ENCODE measurements around the gene PTGFRN.
"Not testable (repeated sequence)": the region's sequence is repeated elsewhere in the genome, so short reads cannot be mapped to it uniquely, and the experiment has no call there.

PTGFRN gene

GRCh38 chr1:116916533-116917445, 7.1 kb downstream of the PTGFRN start:
- no peak for DNase-seq (ENCODE audit: low read depth)

GRCh38 chr1:116918714-116919357, 9.1 kb downstream of the PTGFRN start:
- DNase-seq (ENCODE audit: low read depth) = no peak

GRCh38 chr1:116919802-116920201, 10.1 kb downstream of the PTGFRN start:
- no peak for DNase-seq (ENCODE audit: low read depth)

GRCh38 chr1:116920211-116920610, 10.5 kb downstream of the PTGFRN start:
- DNase-seq (ENCODE audit: low read depth) = no peak

- DNase-seq (ENCODE audit: low read depth) = no peak
Measured at GRCh38 chr1:116921301-116921885, 11.7 kb downstream of the PTGFRN start.

- no peak for DNase-seq (ENCODE audit: low read depth)
Measured at GRCh38 chr1:116921937-116922336, 12.2 kb downstream of the PTGFRN start.

GRCh38 chr1:116923421-116923820, 13.7 kb downstream of the PTGFRN start:
- no peak for DNase-seq (ENCODE audit: low read depth)

GRCh38 chr1:116927049-116927798, 17.5 kb downstream of the PTGFRN start:
- no peak for DNase-seq (ENCODE audit: low read depth)

GRCh38 chr1:116929961-116930592, 20.4 kb downstream of the PTGFRN start:
- no peak for DNase-seq (ENCODE audit: low read depth)

- DNase-seq (ENCODE audit: low read depth) = no peak
Measured at GRCh38 chr1:116931016-116931918, 21.6 kb downstream of the PTGFRN start.

GRCh38 chr1:116933606-116934515, 24.1 kb downstream of the PTGFRN start:
- no peak for DNase-seq (ENCODE audit: low read depth)

- no peak for DNase-seq (ENCODE audit: low read depth)
Measured at GRCh38 chr1:116934586-116935207, 25.0 kb downstream of the PTGFRN start.

- DNase-seq (ENCODE audit: low read depth) = no peak
Measured at GRCh38 chr1:116938216-116938615, 28.5 kb downstream of the PTGFRN start.

- DNase-seq (ENCODE audit: low read depth) = not testable (repeated sequence)
Measured at GRCh38 chr1:116939780-116940543, 30.2 kb downstream of the PTGFRN start.

GRCh38 chr1:116940814-116941599, 31.3 kb downstream of the PTGFRN start:
- DNase-seq (ENCODE audit: low read depth) = no peak

GRCh38 chr1:116941670-116942069, 32.0 kb downstream of the PTGFRN start:
- no peak for DNase-seq (ENCODE audit: low read depth)

GRCh38 chr1:116942344-116942743, 32.6 kb downstream of the PTGFRN start:
- no peak for DNase-seq (ENCODE audit: low read depth)

GRCh38 chr1:116943438-116943837, 33.7 kb downstream of the PTGFRN start:
- no peak for DNase-seq (ENCODE audit: low read depth)
